Measurements from ENCODE around the gene KIAA1328. TPM values are rescaled to one million over a fixed set of nuclear protein-coding genes. Genes with fewer than 3 reads are reported as not detected.

The KIAA1328 gene
- total RNA-seq, 4 donors from 2014 or later = 12.3 to 16.6 (median 13.1) TPM

GRCh38 chr18:37042381-37042780 is 213.5 kb downstream of the KIAA1328 start:
- no peak overlapping the region for H3K4me3 ChIP-seq
- no peak overlapping the region for H3K27ac ChIP-seq (replicated peaks in 1 of 4)
- peaks cover 0 to 41% (median 24%) of the 10 kb centered on the region in 4 donors for H3K9me3 ChIP-seq
- H3K27me3 ChIP-seq = no peaks in the 10 kb centered on the region
- TF ChIP-seq POLR2A (IDR thresholded peaks at IDR 0.05; ENCODE audit: low read depth) = no peak
- WGBS = 98% methylated on average over 2 of the region's 2 CpGs
- DNase-seq (ENCODE audit: extremely low spot score) = no peak
- peaks cover 0 to 6% (median 0%) of the 10 kb centered on the region in 4 donors for H3K36me3 ChIP-seq
- intact Hi-C loops (cut with DNase I) = no loop called here
- no peaks in the 10 kb centered on the region for H3K4me1 ChIP-seq

- H3K4me1 ChIP-seq = no peaks in the 10 kb centered on the region
- 64% methylated on average over 3 of the region's 3 CpGs for WGBS
- no peaks in the 10 kb centered on the region for H3K27me3 ChIP-seq
- H3K27ac ChIP-seq (replicated peaks in 1 of 4) = no peak overlapping the region
- intact Hi-C loops (cut with DNase I) = no loop called here
- TF ChIP-seq POLR2A (IDR thresholded peaks at IDR 0.05; ENCODE audit: low read depth) (no peak), POLR2AphosphoS5 (IDR thresholded peaks at IDR 0.05) (no peak), EP300 (IDR thresholded peaks at IDR 0.05) (no peak)
- no peaks in the 10 kb centered on the region for H3K36me3 ChIP-seq
- H3K4me3 ChIP-seq = no peak overlapping the region
- H3K9me3 ChIP-seq = peaks cover 0 to 5% (median 2%) of the 10 kb centered on the region in 4 donors
- no peak for DNase-seq (ENCODE audit: extremely low spot score)
Measured at GRCh38 chr18:37055137-37055802, 226.3 kb downstream of the KIAA1328 start.

GRCh38 chr18:37064187-37064586 is 235.3 kb downstream of the KIAA1328 start:
- WGBS = 98% methylated on average over 3 of the region's 3 CpGs
- Histone ChIP-seq H3K4me3 (no peak overlapping the region), H3K27me3 (no peaks in the 10 kb centered on the region), H3K4me1 (peaks cover 0 to 3% (median 0%) of the 10 kb centered on the region in 4 donors), H3K36me3 (peaks cover 0 to 13% (median 3%) of the 10 kb centered on the region in 4 donors), H3K27ac (replicated peaks in 1 of 4) (no peak overlapping the region), H3K9me3 (peaks cover 0 to 5% (median 2%) of the 10 kb centered on the region in 4 donors)
- intact Hi-C loops (cut with DNase I) = no loop called here
- no peak for DNase-seq (ENCODE audit: extremely low spot score)
- TF ChIP-seq POLR2A (IDR thresholded peaks at IDR 0.05; ENCODE audit: low read depth) (no peak), POLR2AphosphoS5 (IDR thresholded peaks at IDR 0.05) (no peak), EP300 (IDR thresholded peaks at IDR 0.05) (no peak), CTCF (IDR thresholded peaks at IDR 0.05) (no peak)

- Histone ChIP-seq H3K9me3 (no peaks in the 10 kb centered on the region), H3K4me3 (no peak overlapping the region), H3K36me3 (peaks cover 0 to 13% (median 3%) of the 10 kb centered on the region in 4 donors), H3K27ac (replicated peaks in 1 of 4) (no peak overlapping the region), H3K27me3 (no peaks in the 10 kb centered on the region), H3K4me1 (peaks cover 0 to 3% (median 0%) of the 10 kb centered on the region in 4 donors)
- DNase-seq (ENCODE audit: extremely low spot score) = no peak
- 64% methylated on average over 1 of the region's 1 CpG for WGBS
- intact Hi-C loops (cut with DNase I) = no loop called here
- no peak for TF ChIP-seq POLR2AphosphoS5 (IDR thresholded peaks at IDR 0.05)
- no peak for TF ChIP-seq CTCF (IDR thresholded peaks at IDR 0.05)
- no peak for TF ChIP-seq POLR2A (IDR thresholded peaks at IDR 0.05; ENCODE audit: low read depth)
- no peak for TF ChIP-seq EP300 (IDR thresholded peaks at IDR 0.05)
Measured at GRCh38 chr18:37065254-37065653, 236.3 kb downstream of the KIAA1328 start.

- Histone ChIP-seq H3K27me3 (no peaks in the 10 kb centered on the region), H3K36me3 (no peaks in the 10 kb centered on the region), H3K4me3 (no peak overlapping the region), H3K4me1 (no peaks in the 10 kb centered on the region), H3K27ac (replicated peaks in 1 of 4) (no peak overlapping the region), H3K9me3 (no peaks in the 10 kb centered on the region)
- TF ChIP-seq POLR2A (IDR thresholded peaks at IDR 0.05; ENCODE audit: low read depth) (no peak), CTCF (IDR thresholded peaks at IDR 0.05) (no peak), POLR2AphosphoS5 (IDR thresholded peaks at IDR 0.05) (no peak), EP300 (IDR thresholded peaks at IDR 0.05) (no peak)
- intact Hi-C loops (cut with DNase I) = no loop called here
- DNase-seq (ENCODE audit: extremely low spot score) = no peak
- WGBS = 75% methylated on average over 6 of the region's 6 CpGs
Measured at GRCh38 chr18:37084912-37085311, 256.0 kb downstream of the KIAA1328 start.
